Pancreas (tissue), 10 donors: ENCODE data around the gene LBHD2. TPM values are rescaled to one million over a fixed set of nuclear protein-coding genes. Genes with fewer than 3 reads are reported as not detected.

Experiments
- ATAC-seq, 4 donors: fragments of 200-7000 bp; cut with Tn5 transposase; one replicate each; pipeline versions ENCODE4 v1.8.0 to v1.9.1; 2020; ENCODE audit warnings: mild to moderate bottlenecking in 4 of 4, moderate library complexity in 4 of 4
- DNase-seq, 6 donors: peaks; one replicate each; pipeline ENCODE4 v3.0.0-alpha.2; 2020
- FAIRE-seq: peaks from 2 replicates; lab custom pipeline; 2012; peaks lifted over from hg19 to GRCh38; lab: Jason Lieb, UNC
- H3K27ac ChIP-seq, 4 donors: fragments of 200-600 bp; sonication (generic); 1 replicate in 3 of 4; 2 replicates in 1 of 4; pipeline versions ENCODE4 v1.5.0 to v1.8.0; 2020
- H3K27me3 ChIP-seq, 4 donors: fragments of 200-600 bp; one replicate each; pipeline ENCODE4 v1.8.0; 2021
- H3K36me3 ChIP-seq, 3 donors: fragments of 200-600 bp; sonication (generic) in 1 of 3; one replicate each; pipeline versions ENCODE4 v1.5.0 to v1.8.0; 2020 to 2021
- H3K4me1 ChIP-seq, 3 donors: fragments of 200-600 bp; one replicate each; pipeline ENCODE4 v1.8.0; 2021
- H3K4me3 ChIP-seq, 4 donors: fragments of 200-600 bp; sonication (generic) in 2 of 4; one replicate each; pipeline versions ENCODE4 v1.5.0 to v1.8.0; 2020 to 2021
- H3K9me3 ChIP-seq, 4 donors: fragments of 200-600 bp; one replicate each; pipeline ENCODE4 v1.8.0; 2021
- CTCF ChIP-seq, 4 donors: fragments of 200-600 bp; sonication (generic) in 3 of 4; IDR thresholded peaks; one replicate each; pipeline versions ENCODE4 v1.5.0 to v1.8.0; 2021; ENCODE audit warnings: antibody characterized with exemption in 4 of 4
- WGBS, 2 donors: extraction: QIAGEN DNeasy Blood & Tissue Kit; methylation state at CpG; one replicate each; pipeline ENCODE4 v1.1.7; 2013; 5-methylcytosine and 5-hydroxymethylcytosine counted together
- intact Hi-C, 3 donors: fragments of 100-400 bp; cut with DNase I; formaldehyde crosslinking; loops; one replicate each; pipeline versions ENCODE4 v1.11.1 to v1.14.2; 2022
- polyA plus RNA-seq, 2 donors: library from polyadenylated mRNA; stranded (reverse); fragments of 200-250 nt; gene quantifications; one replicate each; pipeline ENCODE4 v1.2.3, GENCODE V29; 2013
- total RNA-seq, 6 donors: library from RNA; stranded (reverse); fragmentation: NEBNext Ultra II Directional in 4 of 6; extraction: Animal tissue kit (Norgen Biotek cat#: 25700) in 4 of 6; gene quantifications; one replicate each; pipeline versions ENCODE4 v1.2.1 to v1.2.4, GENCODE V29; 2021 to 2023
- donor health status: healthy with polysubstance abuse.
- donor health status: DM: no; HTN: no; CAD: no; lungs with moderate emphysema.
- donor health status: DM: no; HTN: no; CAD: no.
- donor health status: control.
- donor health status: control.
- donor health status: Bipolar disorder and iron deficiency.
- donor health status: DM: yes; HTN: yes; CAD: no.
- donor health status: DM: no; HTN: no; CAD: no.
- donor health status: DM: no; HTN: no; CAD: no.
- donor health status: DM: yes; HTN: yes; CAD: no.

LBHD2 gene
- total and polyA plus RNA-seq, 8 donors = not detected

DNA sequence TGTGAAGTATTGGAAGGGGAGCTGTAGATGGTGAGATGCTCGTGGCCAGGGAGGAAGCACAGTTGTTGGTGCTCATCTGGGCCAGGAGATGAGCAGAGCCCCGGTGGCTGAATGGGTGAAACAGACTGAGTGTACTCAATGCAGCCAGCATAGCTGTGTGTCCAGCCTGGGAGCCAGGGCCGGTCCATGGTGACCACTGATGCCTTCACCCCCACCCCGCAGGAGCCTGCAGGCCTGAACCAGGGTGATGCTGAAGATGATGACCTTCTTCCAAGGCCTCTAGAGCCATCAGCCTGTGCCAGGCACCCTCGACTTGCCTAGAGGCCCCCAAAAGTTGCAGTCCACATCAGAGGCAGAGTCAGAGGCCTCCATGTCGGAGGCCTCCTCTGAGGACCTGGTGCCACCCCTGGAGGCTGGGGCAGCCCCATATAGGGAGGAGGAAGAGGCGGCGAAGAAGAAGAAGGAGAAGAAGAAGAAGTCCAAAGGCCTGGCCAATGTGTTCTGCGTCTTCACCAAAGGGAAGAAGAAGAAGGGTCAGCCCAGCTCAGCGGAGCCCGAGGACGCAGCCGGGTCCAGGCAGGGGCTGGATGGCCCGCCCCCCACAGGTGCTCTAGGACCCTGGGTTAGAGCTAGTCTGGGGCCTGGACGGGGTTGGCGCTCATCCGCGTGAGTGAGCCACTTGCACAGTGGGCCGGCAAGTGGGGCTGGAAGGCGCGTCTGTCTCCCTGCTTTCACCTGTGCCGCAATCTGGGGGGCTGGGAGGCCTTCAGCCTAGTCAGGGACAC, 42.3 kb downstream of the LBHD2 start:
- H3K27me3 ChIP-seq = no peaks in the 10 kb centered on the region
- peaks cover 4 to 21% (median 7%) of the 10 kb centered on the region in 3 donors for H3K4me1 ChIP-seq
- FAIRE-seq (no peak), DNase-seq (peak in 3 of 6 donors; percentile 12 to 27 (median 26)), ATAC-seq (no peak)
- peak overlapping the region in 2 of 4 donors; percentile 52 to 61 for H3K27ac ChIP-seq
- no peaks in the 10 kb centered on the region for H3K36me3 ChIP-seq
- TF ChIP-seq CTCF (IDR thresholded peaks at IDR 0.05) = no peak
- peak overlapping the region in 2 of 4 donors; percentile 27 to 45 for H3K4me3 ChIP-seq
- 60 to 61% methylated on average over 22 of the region's 22 CpGs for WGBS, 2 donors
- no peaks in the 10 kb centered on the region for H3K9me3 ChIP-seq
- intact Hi-C loops = no loop called here

DNA sequence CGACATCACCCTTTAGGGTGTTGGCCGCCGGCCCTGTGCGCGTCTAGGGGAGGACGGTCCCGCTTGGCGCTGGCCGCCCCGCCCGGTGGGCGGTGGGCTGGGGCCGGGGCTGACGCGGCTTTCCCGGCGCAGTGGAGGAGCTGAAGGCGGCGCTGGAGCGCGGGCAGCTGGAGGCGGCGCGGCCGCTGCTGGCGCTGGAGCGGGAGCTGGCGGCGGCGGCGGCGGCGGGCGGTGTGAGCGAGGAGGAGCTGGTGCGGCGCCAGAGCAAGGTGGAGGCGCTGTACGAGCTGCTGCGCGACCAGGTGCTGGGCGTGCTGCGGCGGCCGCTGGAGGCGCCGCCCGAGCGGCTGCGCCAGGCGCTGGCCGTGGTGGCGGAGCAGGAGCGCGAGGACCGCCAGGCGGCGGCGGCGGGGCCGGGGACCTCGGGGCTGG, 42.9 kb downstream of the LBHD2 start:
- no peaks in the 10 kb centered on the region for H3K36me3 ChIP-seq
- peak overlapping the region in 2 of 4 donors; percentile 27 to 45 for H3K4me3 ChIP-seq
- no peaks in the 10 kb centered on the region for H3K27me3 ChIP-seq
- ATAC-seq = peak; percentile 53 to 85 (median 68)
- no peaks in the 10 kb centered on the region for H3K9me3 ChIP-seq
- intact Hi-C loops = no loop called here
- WGBS, 2 donors = 10 to 14% methylated on average over 41 to 62 of the region's 62 CpGs
- FAIRE-seq = no peak
- peak; percentile 73 to 93 (median 88) for DNase-seq
- H3K4me1 ChIP-seq = peaks cover 4 to 19% (median 7%) of the 10 kb centered on the region in 3 donors
- no peak for TF ChIP-seq CTCF (IDR thresholded peaks at IDR 0.05)
- peak overlapping the region in 2 of 4 donors; percentile 52 to 61 for H3K27ac ChIP-seq

DNA sequence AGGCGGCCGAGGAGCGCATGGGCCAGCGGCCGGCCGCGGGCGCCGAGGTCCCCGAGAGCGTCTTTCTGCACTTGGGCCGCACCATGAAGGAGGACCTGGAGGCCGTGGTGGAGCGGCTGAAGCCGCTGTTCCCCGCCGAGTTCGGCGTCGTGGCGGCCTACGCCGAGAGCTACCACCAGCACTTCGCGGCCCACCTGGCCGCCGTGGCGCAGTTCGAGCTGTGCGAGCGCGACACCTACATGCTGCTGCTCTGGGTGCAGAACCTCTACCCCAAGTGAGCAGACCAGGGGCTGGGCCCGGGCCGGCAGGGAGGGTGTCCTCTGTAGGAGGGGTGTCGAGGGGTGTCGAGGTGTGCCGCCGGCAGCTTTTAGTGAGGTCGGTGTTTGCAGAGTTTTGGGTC, 43.3 kb downstream of the LBHD2 start:
- WGBS, 2 donors = 47 to 69% methylated on average over 24 to 39 of the region's 39 CpGs
- intact Hi-C loops = no loop called here
- no peaks in the 10 kb centered on the region for H3K36me3 ChIP-seq
- TF ChIP-seq CTCF (IDR thresholded peaks at IDR 0.05) = no peak
- peaks cover 4 to 23% (median 7%) of the 10 kb centered on the region in 3 donors for H3K4me1 ChIP-seq
- H3K27me3 ChIP-seq = no peaks in the 10 kb centered on the region
- FAIRE-seq = no peak
- ATAC-seq = no peak
- H3K4me3 ChIP-seq = peak overlapping the region in 2 of 4 donors; percentile 20 to 27
- DNase-seq = peak in 3 of 6 donors; percentile 20 to 82 (median 38)
- H3K9me3 ChIP-seq = no peaks in the 10 kb centered on the region
- H3K27ac ChIP-seq = peak overlapping the region in 1 of 4 donors; percentile 62

GRCh38 chr14:103127861-103128598, 44.0 kb downstream of the LBHD2 start:
- no peak for FAIRE-seq
- H3K9me3 ChIP-seq = no peaks in the 10 kb centered on the region
- peak in 5 of 6 donors; percentile 11 to 70 (median 31) for DNase-seq
- H3K27ac ChIP-seq = peak overlapping the region in 2 of 4 donors; percentile 33 to 62
- intact Hi-C loops = no loop called here
- no peaks in the 10 kb centered on the region for H3K36me3 ChIP-seq
- H3K4me1 ChIP-seq = peaks cover 4 to 17% (median 7%) of the 10 kb centered on the region in 3 donors
- H3K27me3 ChIP-seq = no peaks in the 10 kb centered on the region
- 90 to 94% methylated on average over 16 of the region's 16 CpGs for WGBS, 2 donors
- no peak overlapping the region for H3K4me3 ChIP-seq
- TF ChIP-seq CTCF (IDR thresholded peaks at IDR 0.05) = no peak
- no peak for ATAC-seq
